Mammary epithelial cell (primary cell): ENCODE data around the gene RASA2.

Experiments used
- CTCF ChIP-seq, 2 donors: IDR thresholded peaks in 1 of 2; conservative IDR thresholded peaks in 1 of 2; 2 replicates each; pipeline ENCODE4 v1.5.1; 2011 to 2012; ENCODE audit warnings: inconsistent platforms in 2 of 2, low read length in 2 of 2, mild to moderate bottlenecking in 2 of 2, control low read depth in 1 of 2, low read depth in 1 of 2; ENCODE audit not compliant: insufficient read depth in 1 of 2; ENCODE audit errors: extremely low read depth in 1 of 2
- EZH2 ChIP-seq: IDR thresholded peaks from 2 replicates; pipeline ENCODE4 v1.6.1; 2012; ENCODE audit warnings: low read length, inconsistent platforms, borderline replicate concordance

GRCh38 chr3:141486496-141486745 lies 406 bp upstream of the RASA2 start:
- TF ChIP-seq EZH2 (no peak), CTCF (conservative IDR thresholded peaks at IDR 0.05 in 1 of 2, IDR thresholded peaks at IDR 0.05 in 1 of 2; ENCODE audit: extremely low read depth in 1 of 2, insufficient read depth in 1 of 2, low read depth in 1 of 2, low read length in 2 of 2) (no peak)
